K562 (cell line): ENCODE data around the gene LBP. TPM values are rescaled to one million over a fixed set of nuclear protein-coding genes. Genes with fewer than 3 reads are reported as not detected.

Experiments used
- ATAC-seq: fragments of 200-7000 bp; cut with Tn5 transposase; 3 replicates; pipeline ENCODE4 v1.9.1; 2020; ENCODE audit warnings: moderate library complexity
- BruUV-seq: library from RNA; stranded (reverse); fragments of 400-500 nt; replicated peaks from 2 replicates; lab custom pipeline; 2021; lab: Mats Ljungman, UMichigan
- CTCF ChIA-PET: fragments of 300-600 bp; formaldehyde crosslinking; extraction: SDS; loops from one replicate; lab custom pipeline; 2021; ENCODE audit warnings: low intra/inter-chr PET ratio; lab: Yijun Ruan, JAX
- POLR2A ChIA-PET: fragments of 300-600, 350-650 bp; sonication (Branson Sonifier 250); formaldehyde crosslinking; extraction: SDS; loops from one replicate; lab custom pipeline; 2021; ENCODE audit warnings: antibody characterized with exemption, inconsistent platforms; lab: Yijun Ruan, JAX
- DNase-seq, 4 experiments: peaks; one replicate each; pipeline versions ENCODE4 v3.0.0 to v3.0.0-alpha.2; 2011 to 2018; ENCODE audit warnings: low spot score in 3 of 4, mixed read lengths in 3 of 4; ENCODE audit errors: extremely low read depth in 1 of 4
- FAIRE-seq: peaks from 2 replicates; lab custom pipeline; 2011; peaks lifted over from hg19 to GRCh38; lab: Jason Lieb, UNC
- H2AFZ ChIP-seq: 2 replicates; pipeline ENCODE4 v1.6.0; 2011; ENCODE audit warnings: low read depth, low read length, control low read depth, inconsistent platforms
- H3K27ac ChIP-seq: fragments of 200-600 bp; 3 replicates; pipeline ENCODE4 v1.8.0; 2011; ENCODE audit warnings: low read depth, mild to moderate bottlenecking, control low read depth, inconsistent platforms, low read length, moderate library complexity, mixed read lengths; ENCODE audit errors: extremely low read depth
- H3K27me3 ChIP-seq, 2 experiments: fragments of 300-600 bp in 1 of 2; 2 replicates in 1 of 2; 3 replicates in 1 of 2; pipeline versions ENCODE4 v1.6.0 to v1.8.0; 2011; ENCODE audit warnings: inconsistent platforms in 2 of 2, low read length in 2 of 2, mild to moderate bottlenecking in 1 of 2, mixed read lengths in 1 of 2, moderate library complexity in 1 of 2; ENCODE audit not compliant: control insufficient read depth in 2 of 2, insufficient read depth in 2 of 2
- H3K36me3 ChIP-seq: fragments of 300-600 bp; 3 replicates; pipeline ENCODE4 v1.8.0; 2011; ENCODE audit warnings: mild to moderate bottlenecking, low read length, inconsistent platforms; ENCODE audit not compliant: control insufficient read depth, insufficient read depth
- H3K4me1 ChIP-seq, 2 experiments: fragments of 200-600 bp in 1 of 2; replicated peaks in 1 of 2; 2 replicates in 1 of 2; 3 replicates in 1 of 2; pipeline versions ENCODE4 v1.5.1 to v1.8.0; 2011; ENCODE audit warnings: inconsistent platforms in 2 of 2, low read length in 2 of 2, mild to moderate bottlenecking in 1 of 2, mixed read lengths in 1 of 2, moderate library complexity in 1 of 2; ENCODE audit not compliant: control insufficient read depth in 2 of 2, insufficient read depth in 2 of 2
- H3K4me2 ChIP-seq: 2 replicates; pipeline ENCODE4 v1.6.1; 2011; ENCODE audit warnings: low read length, control low read depth, inconsistent platforms, mixed read lengths; ENCODE audit not compliant: insufficient read depth
- H3K4me3 ChIP-seq: fragments of 200-600 bp; sonication (generic), shearing (Covaris generic); 2 replicates; pipeline ENCODE4 v1.5.1; 2016; ENCODE audit warnings: control low read depth, inconsistent platforms
- H3K79me2 ChIP-seq: fragments of 200-600 bp; 3 replicates; pipeline ENCODE4 v1.8.0; 2011; ENCODE audit warnings: low read length, inconsistent platforms; ENCODE audit not compliant: control insufficient read depth, insufficient read depth
- H3K9ac ChIP-seq, 2 experiments: 2 replicates each; pipeline versions ENCODE4 v1.6.0 to v1.6.1; 2011; ENCODE audit warnings: low read depth in 2 of 2, low read length in 2 of 2, control low read depth in 1 of 2, inconsistent platforms in 1 of 2, mild to moderate bottlenecking in 1 of 2, mixed read lengths in 1 of 2; ENCODE audit not compliant: insufficient read depth in 1 of 2
- H3K9me1 ChIP-seq: one replicate; pipeline ENCODE4 v1.6.0; 2011; ENCODE audit warnings: inconsistent platforms, mild to moderate bottlenecking, low read length, moderate library complexity; ENCODE audit not compliant: control insufficient read depth, insufficient read depth
- H3K9me3 ChIP-seq: replicated peaks from 2 replicates; pipeline ENCODE4 v1.5.1; 2011; ENCODE audit warnings: low read depth, low read length, inconsistent platforms; ENCODE audit not compliant: control insufficient read depth, insufficient read depth
- H4K20me1 ChIP-seq: replicated peaks from 2 replicates; pipeline ENCODE4 v1.6.1; 2011; ENCODE audit warnings: low read length, inconsistent platforms, mixed read lengths; ENCODE audit not compliant: control insufficient read depth, insufficient read depth
- CBX8 ChIP-seq: fragments of 200-600 bp; sonication (generic); IDR thresholded peaks from 2 replicates; pipeline ENCODE4 v1.6.1; 2012; ENCODE audit warnings: borderline replicate concordance, mixed run types, low read depth, mild to moderate bottlenecking, moderate library complexity, mixed read lengths, low read length, control low read depth, inconsistent platforms; ENCODE audit not compliant: poor library complexity, severe bottlenecking; ENCODE audit errors: extremely low read depth
- FOXJ3 ChIP-seq: sonication (generic); formaldehyde crosslinking; IDR thresholded peaks from 2 replicates; pipeline ENCODE4 v1.4.0; 2020; ENCODE audit warnings: mild to moderate bottlenecking, missing genetic modification reagents
- ZNF212 ChIP-seq: fragments of 450-650 bp; formaldehyde crosslinking; IDR thresholded peaks from 2 replicates; pipeline ENCODE4 v1.4.0; 2020; ENCODE audit warnings: mild to moderate bottlenecking
- ZNF384 ChIP-seq: IDR thresholded peaks from 2 replicates; pipeline ENCODE4 v1.6.1; 2012; ENCODE audit warnings: low read depth, low read length, improper control_type of control experiment
- WGBS: fragments of 100-300 bp; shearing (Covaris generic); methylation state at CpG from one replicate; pipeline ENCODE4 v1.1.6; 2016; ENCODE audit warnings: low coverage, mixed read lengths; ENCODE audit not compliant: insufficient coverage; ENCODE audit errors: missing lambda C conversion rate; 5-methylcytosine and 5-hydroxymethylcytosine counted together
- in situ Hi-C: fragments of 300-500 bp; cut with MboI; formaldehyde crosslinking; loops from 4 replicates; pipeline ENCODE4 v1.15.0; 2018; ENCODE audit warnings: inconsistent platforms, mixed read lengths
- intact Hi-C: fragments of 100-400 bp; cut with micrococcal nuclease; formaldehyde crosslinking; loops from 2 replicates; pipeline ENCODE4 v1.14.2; 2022
- polyA plus RNA-seq, 8 experiments: library from polyadenylated mRNA; depleted of rRNA in 4 of 8; stranded (reverse) in 5 of 8; unstranded in 3 of 8; fragments of >200 nt; fragmentation: Nextera tagmentation in 2 of 8; fragmentation: Illumina TruSeq in 1 of 8; extraction: Ambion mirVana in 2 of 8; extraction: Trizol in 1 of 8; gene quantifications; 2 replicates each; pipeline versions ENCODE4 v1.2.1 to v1.2.3, GENCODE V29; 2011 to 2014; ENCODE audit warnings: inconsistent platforms in 1 of 8, missing spikeins in 1 of 8
- total RNA-seq, 7 experiments: library from RNA; depleted of rRNA in 6 of 7; stranded (reverse); fragments of >200 nt in 6 of 7; fragmentation: Illumina TruSeq in 2 of 7; extraction: Trizol in 2 of 7; gene quantifications; 2 replicates each; pipeline versions ENCODE4 v1.2.1 to v1.2.3, GENCODE V29; 2011 to 2021; ENCODE audit warnings: low replicate concordance in 1 of 7
- TF ChIP-seq, protein P1 (sequence below), 2 experiments: fragments of 200-800 bp in 1 of 2; sonication (Bioruptor generic) in 1 of 2; sonication (generic) in 1 of 2; formaldehyde crosslinking in 1 of 2; IDR thresholded peaks in 1 of 2; conservative IDR thresholded peaks in 1 of 2; 2 replicates each; pipeline versions ENCODE4 v1.5.0 to v1.6.1; 2016 to 2020; ENCODE audit warnings: missing compliant biosample characterization in 1 of 2, missing genetic modification characterization in 1 of 2, missing genetic modification reagents in 1 of 2
- TF ChIP-seq, protein P2 (sequence below): fragments of 450-650 bp; IDR thresholded peaks from 2 replicates; pipeline ENCODE4 v1.6.1; 2014; ENCODE audit warnings: low read depth, mild to moderate bottlenecking, moderate library complexity, borderline replicate concordance
- TF ChIP-seq, protein P3 (sequence below): fragments of 450-650 bp; IDR thresholded peaks from 2 replicates; pipeline ENCODE4 v1.6.1; 2018; ENCODE audit not compliant: partially characterized antibody

Gene LBP
- total and polyA plus RNA-seq, 9 of the 15 experiments (the other 6 are each of a cell fraction or from before 2014, with no cell fraction given) = 0.06 to 0.31 (median 0.09) TPM; not detected in 3

DNA sequence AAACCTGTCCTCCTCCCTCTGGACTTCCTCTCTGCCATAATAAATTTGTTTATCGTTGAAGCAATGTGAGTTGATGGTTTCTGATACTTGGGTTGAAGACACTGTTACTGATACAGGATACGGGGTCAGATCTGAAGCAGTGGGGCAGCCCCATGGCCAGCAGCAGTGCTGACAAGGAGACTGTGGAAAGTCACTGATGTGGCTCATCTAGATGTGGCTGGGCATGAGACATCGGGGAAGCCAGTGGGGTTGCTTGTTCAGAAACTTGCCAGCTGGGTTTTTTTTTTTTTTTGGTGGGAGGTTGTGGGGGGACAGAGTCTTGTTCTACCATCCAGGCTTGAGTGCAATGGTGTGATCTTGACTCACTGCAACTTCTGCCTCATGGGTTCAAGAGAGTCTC lies 45.0 kb upstream of the LBP start:
- in situ Hi-C loops = no loop called here

More for the DNA sequence above, 45.0 kb upstream of the LBP start:
- no peak overlapping the region for H2AFZ ChIP-seq
- H3K79me2 ChIP-seq = no peaks in the 10 kb centered on the region
- H3K27me3 ChIP-seq = peaks cover 11 to 39% of the 10 kb centered on the region in 2 experiments
- peaks cover 0 to 6% of the 10 kb centered on the region in 2 experiments; a peak in 1 of 5 replicates for H3K4me1 ChIP-seq
- WGBS = 0% methylated on average over 3 of the region's 3 CpGs
- no peak overlapping the region for H3K9ac ChIP-seq
- DNase-seq (no peak), FAIRE-seq (no peak), ATAC-seq (no peak)
- ChIA-PET CTCF (no interaction called here), POLR2A (interaction anchor here (1.1 kb wide), 1 partner anchor 9 kb away, joined by 3 read pairs; no protein-coding TSS in a partner anchor)
- TF ChIP-seq ZNF212 (CRISPR knock-in tag) = no peak
- no peak for TF ChIP-seq CBX8
- no peak for TF ChIP-seq FOXJ3 (CRISPR knock-in tag)
- TF ChIP-seq, protein P1, sequence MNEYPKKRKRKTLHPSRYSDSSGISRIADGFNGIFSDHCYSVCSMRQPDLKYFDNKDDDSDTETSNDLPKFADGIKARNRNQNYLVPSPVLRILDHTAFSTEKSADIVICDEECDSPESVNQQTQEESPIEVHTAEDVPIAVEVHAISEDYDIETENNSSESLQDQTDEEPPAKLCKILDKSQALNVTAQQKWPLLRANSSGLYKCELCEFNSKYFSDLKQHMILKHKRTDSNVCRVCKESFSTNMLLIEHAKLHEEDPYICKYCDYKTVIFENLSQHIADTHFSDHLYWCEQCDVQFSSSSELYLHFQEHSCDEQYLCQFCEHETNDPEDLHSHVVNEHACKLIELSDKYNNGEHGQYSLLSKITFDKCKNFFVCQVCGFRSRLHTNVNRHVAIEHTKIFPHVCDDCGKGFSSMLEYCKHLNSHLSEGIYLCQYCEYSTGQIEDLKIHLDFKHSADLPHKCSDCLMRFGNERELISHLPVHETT (CRISPR knock-in tag; conservative IDR thresholded peaks at IDR 0.05 in 1 of 2, IDR thresholded peaks at IDR 0.05 in 1 of 2) = no peak
- TF ChIP-seq ZNF384 = no peak
- TF ChIP-seq, protein P2, sequence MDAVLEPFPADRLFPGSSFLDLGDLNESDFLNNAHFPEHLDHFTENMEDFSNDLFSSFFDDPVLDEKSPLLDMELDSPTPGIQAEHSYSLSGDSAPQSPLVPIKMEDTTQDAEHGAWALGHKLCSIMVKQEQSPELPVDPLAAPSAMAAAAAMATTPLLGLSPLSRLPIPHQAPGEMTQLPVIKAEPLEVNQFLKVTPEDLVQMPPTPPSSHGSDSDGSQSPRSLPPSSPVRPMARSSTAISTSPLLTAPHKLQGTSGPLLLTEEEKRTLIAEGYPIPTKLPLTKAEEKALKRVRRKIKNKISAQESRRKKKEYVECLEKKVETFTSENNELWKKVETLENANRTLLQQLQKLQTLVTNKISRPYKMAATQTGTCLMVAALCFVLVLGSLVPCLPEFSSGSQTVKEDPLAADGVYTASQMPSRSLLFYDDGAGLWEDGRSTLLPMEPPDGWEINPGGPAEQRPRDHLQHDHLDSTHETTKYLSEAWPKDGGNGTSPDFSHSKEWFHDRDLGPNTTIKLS = no peak
- TF ChIP-seq, protein P3, sequence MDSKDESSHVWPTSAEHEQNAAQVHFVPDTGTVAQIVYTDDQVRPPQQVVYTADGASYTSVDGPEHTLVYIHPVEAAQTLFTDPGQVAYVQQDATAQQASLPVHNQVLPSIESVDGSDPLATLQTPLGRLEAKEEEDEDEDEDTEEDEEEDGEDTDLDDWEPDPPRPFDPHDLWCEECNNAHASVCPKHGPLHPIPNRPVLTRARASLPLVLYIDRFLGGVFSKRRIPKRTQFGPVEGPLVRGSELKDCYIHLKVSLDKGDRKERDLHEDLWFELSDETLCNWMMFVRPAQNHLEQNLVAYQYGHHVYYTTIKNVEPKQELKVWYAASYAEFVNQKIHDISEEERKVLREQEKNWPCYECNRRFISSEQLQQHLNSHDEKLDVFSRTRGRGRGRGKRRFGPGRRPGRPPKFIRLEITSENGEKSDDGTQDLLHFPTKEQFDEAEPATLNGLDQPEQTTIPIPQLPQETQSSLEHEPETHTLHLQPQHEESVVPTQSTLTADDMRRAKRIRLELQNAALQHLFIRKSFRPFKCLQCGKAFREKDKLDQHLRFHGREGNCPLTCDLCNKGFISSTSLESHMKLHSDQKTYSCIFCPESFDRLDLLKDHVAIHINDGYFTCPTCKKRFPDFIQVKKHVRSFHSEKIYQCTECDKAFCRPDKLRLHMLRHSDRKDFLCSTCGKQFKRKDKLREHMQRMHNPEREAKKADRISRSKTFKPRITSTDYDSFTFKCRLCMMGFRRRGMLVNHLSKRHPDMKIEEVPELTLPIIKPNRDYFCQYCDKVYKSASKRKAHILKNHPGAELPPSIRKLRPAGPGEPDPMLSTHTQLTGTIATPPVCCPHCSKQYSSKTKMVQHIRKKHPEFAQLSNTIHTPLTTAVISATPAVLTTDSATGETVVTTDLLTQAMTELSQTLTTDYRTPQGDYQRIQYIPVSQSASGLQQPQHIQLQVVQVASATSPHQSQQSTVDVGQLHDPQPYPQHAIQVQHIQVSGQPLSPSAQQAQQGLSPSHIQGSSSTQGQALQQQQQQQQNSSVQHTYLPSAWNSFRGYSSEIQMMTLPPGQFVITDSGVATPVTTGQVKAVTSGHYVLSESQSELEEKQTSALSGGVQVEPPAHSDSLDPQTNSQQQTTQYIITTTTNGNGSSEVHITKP = no peak
- H3K4me2 ChIP-seq = no peak overlapping the region
- H3K4me3 ChIP-seq = no peak overlapping the region
- intact Hi-C loops = no loop called here
- no TSS peak for BruUV-seq
- no peaks in the 10 kb centered on the region for H3K36me3 ChIP-seq
- H3K9me3 ChIP-seq = no peaks in the 10 kb centered on the region
- H4K20me1 ChIP-seq = peaks cover 3% of the 10 kb centered on the region; the same call in 1 of the 2 replicates
- H3K27ac ChIP-seq = no peak overlapping the region
- no peaks in the 10 kb centered on the region for H3K9me1 ChIP-seq
